GM23338 (cell line): ENCODE data around the gene CDC40. TPM values are rescaled to one million over a fixed set of nuclear protein-coding genes. Genes with fewer than 3 reads are reported as not detected.

Experiments
- ATAC-seq: fragments of 200-7000 bp; cut with Tn5 transposase; 3 replicates; pipeline ENCODE4 v1.9.1; 2020
- DNase-seq: peaks from one replicate; pipeline ENCODE4 v3.0.0-alpha.2; 2015; ENCODE audit warnings: low spot score
- H2AFZ ChIP-seq: fragments of 200-600 bp; sonication (generic); 2 replicates; pipeline ENCODE4 v1.8.0; 2016; ENCODE audit warnings: antibody characterized with exemption, mild to moderate bottlenecking, moderate library complexity
- H3F3A ChIP-seq: fragments of 200-600 bp; sonication (generic); replicated peaks from 2 replicates; pipeline ENCODE4 v1.8.0; 2017; ENCODE audit warnings: antibody characterized with exemption, mixed run types, low read depth
- H3K27ac ChIP-seq: fragments of 200-600 bp; sonication (generic); 2 replicates; pipeline ENCODE4 v1.6.1; 2016; ENCODE audit warnings: low read depth
- H3K27me3 ChIP-seq: fragments of 200-600 bp; sonication (generic); 2 replicates; pipeline ENCODE4 v1.8.0; 2016; ENCODE audit warnings: mild to moderate bottlenecking, mixed run types, moderate library complexity; ENCODE audit not compliant: insufficient read depth
- H3K36me3 ChIP-seq: fragments of 200-600 bp; sonication (generic); 2 replicates; pipeline ENCODE4 v1.8.0; 2016; ENCODE audit warnings: mild to moderate bottlenecking; ENCODE audit not compliant: insufficient read depth
- H3K4me1 ChIP-seq: fragments of 200-600 bp; sonication (generic); 2 replicates; pipeline ENCODE4 v1.8.0; 2016; ENCODE audit warnings: mild to moderate bottlenecking, moderate library complexity; ENCODE audit not compliant: insufficient read depth
- H3K4me2 ChIP-seq: fragments of 200-600 bp; sonication (generic); 2 replicates; pipeline ENCODE4 v1.7.1; 2017; ENCODE audit warnings: mixed run types
- H3K4me3 ChIP-seq: fragments of 200-600 bp; sonication (generic); 2 replicates; pipeline ENCODE4 v1.6.1; 2016; ENCODE audit warnings: mixed run types
- H3K79me2 ChIP-seq: fragments of 200-600 bp; sonication (generic); replicated peaks from 2 replicates; pipeline ENCODE4 v1.8.0; 2017; ENCODE audit warnings: mild to moderate bottlenecking; ENCODE audit not compliant: insufficient read depth
- H3K9me2 ChIP-seq: fragments of 200-600 bp; sonication (generic); 2 replicates; pipeline ENCODE4 v1.8.0; 2017; ENCODE audit not compliant: insufficient read depth
- H4K20me1 ChIP-seq: fragments of 200-600 bp; sonication (generic); replicated peaks from 2 replicates; pipeline ENCODE4 v1.8.0; 2017; ENCODE audit warnings: mild to moderate bottlenecking; ENCODE audit not compliant: insufficient read depth
- H3K27ac Mint-ChIP-seq: 2 replicates; pipeline ENCODE4 v1.8.0; 2020; ENCODE audit warnings: inconsistent platforms, mild to moderate bottlenecking, moderate library complexity, mixed read lengths
- H3K27me3 Mint-ChIP-seq: 3 replicates; pipeline ENCODE4 v1.8.0; 2022; ENCODE audit warnings: low read depth, mild to moderate bottlenecking, moderate library complexity, mixed read lengths, inconsistent platforms; ENCODE audit not compliant: insufficient read depth, poor library complexity
- H3K36me3 Mint-ChIP-seq: 3 replicates; pipeline ENCODE4 v1.8.0; 2021; ENCODE audit warnings: low read depth, mild to moderate bottlenecking, inconsistent platforms, moderate library complexity, mixed read lengths
- H3K4me1 Mint-ChIP-seq: 3 replicates; pipeline ENCODE4 v1.8.0; 2020; ENCODE audit warnings: mild to moderate bottlenecking, inconsistent platforms, mixed read lengths
- H3K4me3 Mint-ChIP-seq: 3 replicates; pipeline ENCODE4 v1.8.0; 2021; ENCODE audit warnings: moderate library complexity, mild to moderate bottlenecking, inconsistent platforms, mixed read lengths
- H3K9me3 Mint-ChIP-seq: 3 replicates; pipeline ENCODE4 v1.8.0; 2020; ENCODE audit warnings: moderate library complexity, mild to moderate bottlenecking, inconsistent platforms, mixed read lengths
- CREB1 ChIP-seq: fragments of 250-450 bp; sonication (Bioruptor Pico); IDR thresholded peaks from 2 replicates; pipeline ENCODE4 v1.5.0; 2020; ENCODE audit warnings: low read depth, mild to moderate bottlenecking, moderate library complexity
- CTCF ChIP-seq, 2 experiments: fragments of 200-600 bp in 1 of 2; sonication (generic) in 1 of 2; conservative IDR thresholded peaks; 2 replicates each; pipeline versions ENCODE4 v1.5.1 to v1.6.1; 2016 to 2017; ENCODE audit warnings: antibody characterized with exemption in 2 of 2, low read depth in 2 of 2, mild to moderate bottlenecking in 2 of 2, moderate library complexity in 1 of 2
- ETS1 ChIP-seq: IDR thresholded peaks from 2 replicates; pipeline ENCODE4 v1.6.1; 2016; ENCODE audit warnings: antibody characterized with exemption
- EZH2 ChIP-seq: fragments of 200-600 bp; sonication (generic); IDR thresholded peaks from one replicate; pipeline ENCODE4 v1.8.0; 2017; ENCODE audit warnings: antibody characterized with exemption, mild to moderate bottlenecking, low read depth; ENCODE audit not compliant: unreplicated experiment
- EZH2phosphoT487 ChIP-seq: fragments of 200-600 bp; sonication (generic); IDR thresholded peaks from one replicate; pipeline ENCODE4 v1.8.1; 2018; ENCODE audit warnings: antibody characterized with exemption; ENCODE audit not compliant: unreplicated experiment
- JUNB ChIP-seq: IDR thresholded peaks from one replicate; pipeline ENCODE4 v1.6.1; 2016; ENCODE audit warnings: antibody characterized with exemption; ENCODE audit not compliant: unreplicated experiment
- NANOG ChIP-seq: IDR thresholded peaks from 2 replicates; pipeline ENCODE4 v1.6.1; 2016; ENCODE audit warnings: antibody characterized with exemption, borderline replicate concordance
- POLR2AphosphoS5 ChIP-seq: IDR thresholded peaks from 2 replicates; pipeline ENCODE4 v1.6.1; 2016; ENCODE audit warnings: antibody characterized with exemption, low read depth
- REST ChIP-seq: IDR thresholded peaks from one replicate; pipeline ENCODE4 v1.6.1; 2018; ENCODE audit warnings: antibody characterized with exemption; ENCODE audit not compliant: unreplicated experiment
- STAT1 ChIP-seq: IDR thresholded peaks from one replicate; pipeline ENCODE4 v1.6.1; 2016; ENCODE audit warnings: antibody characterized with exemption; ENCODE audit not compliant: unreplicated experiment
- ZNF114 ChIP-seq: fragments of 250-450 bp; sonication (Bioruptor Pico); IDR thresholded peaks from 2 replicates; pipeline ENCODE4 v1.5.0; 2020; ENCODE audit warnings: mild to moderate bottlenecking, moderate library complexity
- ZNF331 ChIP-seq: fragments of 250-450 bp; sonication (Bioruptor Pico); IDR thresholded peaks from 2 replicates; pipeline ENCODE4 v1.5.0; 2020; ENCODE audit warnings: low read depth, mild to moderate bottlenecking, moderate library complexity
- ZNF462 ChIP-seq: fragments of 250-450 bp; sonication (Bioruptor Pico); IDR thresholded peaks from 2 replicates; pipeline ENCODE4 v1.5.0; 2020; ENCODE audit warnings: mild to moderate bottlenecking, moderate library complexity
- polyA plus RNA-seq: library from polyadenylated mRNA; unstranded; fragments of >200 nt; fragmentation: Nextera tagmentation; extraction: Ambion mirVana; gene quantifications from 2 replicates; pipeline ENCODE4 v1.2.1, GENCODE V29; 2016
- total RNA-seq: library from RNA; depleted of rRNA; stranded (reverse); fragments of >200 nt; shearing (Covaris generic); gene quantifications from 2 replicates; pipeline ENCODE4 v1.2.3, GENCODE V29; 2014

The CDC40 gene
- total and polyA plus RNA-seq, 2 experiments from 2014 or later = 28.9 to 58.4 TPM

GRCh38 chr6:110191477-110191876 lies 11.2 kb downstream of the CDC40 start:
- Histone ChIP-seq H3K27ac (no peak overlapping the region; the same call in 1 of the 2 replicates), H3K27me3 (no peaks in the 10 kb centered on the region), H3K4me2 (no peak overlapping the region), H3K4me1 (no peaks in the 10 kb centered on the region), H3K79me2 (peaks cover 68% of the 10 kb centered on the region), H3K9me2 (no peaks in the 10 kb centered on the region), H4K20me1 (peaks cover 14% of the 10 kb centered on the region), H2AFZ (no peak overlapping the region), H3K4me3 (no peak overlapping the region), H3K36me3 (peaks cover 4% of the 10 kb centered on the region; the same call in 1 of the 2 replicates), H3F3A (no peaks in the 10 kb centered on the region)
- H3K4me3 Mint-ChIP-seq = no peak overlapping the region
- no peaks in the 10 kb centered on the region for H3K27me3 Mint-ChIP-seq
- DNase-seq = no peak
- H3K27ac Mint-ChIP-seq = no peak overlapping the region
- no peaks in the 10 kb centered on the region for H3K9me3 Mint-ChIP-seq
- no peak for ATAC-seq
- H3K4me1 Mint-ChIP-seq = peaks cover 4% of the 10 kb centered on the region; the same call in 2 of the 3 replicates
- TF ChIP-seq CREB1 (CRISPR knock-in tag) = no peak
- no peak for TF ChIP-seq EZH2phosphoT487
- TF ChIP-seq JUNB = no peak
- no peak for TF ChIP-seq EZH2
- no peak for TF ChIP-seq ETS1
- no peak for TF ChIP-seq NANOG
- no peak for TF ChIP-seq ZNF331 (CRISPR knock-in tag)
- TF ChIP-seq ZNF462 (CRISPR knock-in tag) = no peak
- TF ChIP-seq STAT1 = no peak
- no peak for TF ChIP-seq POLR2AphosphoS5
- no peak for TF ChIP-seq CTCF (conservative IDR thresholded peaks at IDR 0.05; ENCODE audit: low read depth in 2 of 2)
- TF ChIP-seq REST = no peak
- TF ChIP-seq ZNF114 (CRISPR knock-in tag) = no peak
- peaks cover 15% of the 10 kb centered on the region; the same call in 2 of the 3 replicates for H3K36me3 Mint-ChIP-seq
